Stimulated activated CD4-positive, alpha-beta T cell treated with anti-CD3 and anti-CD28 coated beads, TNF-alpha, amount 100 ng/mL, for 4 hours (primary cell): ENCODE measurements around the gene ZNG1A.
"Not testable (repeated sequence)": the region's sequence is repeated elsewhere in the genome, so short reads cannot be mapped to it uniquely, and the experiment has no call there.

ENCODE experiments used
- DNase-seq, 3 experiments: peaks; one replicate each; pipeline ENCODE4 v3.0.0-alpha.2; 2020; ENCODE audit warnings: low read depth in 3 of 3

Gene ZNG1A

GRCh38 chr9:98775-99174 is 80.1 kb downstream of the ZNG1A start:
- not testable (repeated sequence) for DNase-seq

GRCh38 chr9:94992-95391 is 83.9 kb downstream of the ZNG1A start:
- DNase-seq, result not testable (repeated sequence)

GRCh38 chr9:94323-94722 is 84.5 kb downstream of the ZNG1A start:
- not testable (repeated sequence) for DNase-seq

GRCh38 chr9:93909-94308 is 84.9 kb downstream of the ZNG1A start:
- DNase-seq, result not testable (repeated sequence)

GRCh38 chr9:90851-91250 is 88.0 kb downstream of the ZNG1A start:
- DNase-seq, result not testable (repeated sequence)

GRCh38 chr9:88396-89037 is 90.3 kb downstream of the ZNG1A start:
- not testable (repeated sequence) for DNase-seq

- DNase-seq, result not testable (repeated sequence)
These were observed 91.0 kb downstream of the ZNG1A start for GRCh38 chr9:87860-88259.

GRCh38 chr9:87105-87504 is 91.8 kb downstream of the ZNG1A start:
- not testable (repeated sequence) for DNase-seq

GRCh38 chr9:86697-87096 is 92.2 kb downstream of the ZNG1A start:
- not testable (repeated sequence) for DNase-seq

- DNase-seq, result not testable (repeated sequence)
These were observed 95.7 kb downstream of the ZNG1A start for GRCh38 chr9:82932-83689.

- not testable (repeated sequence) for DNase-seq
These were observed 100.5 kb downstream of the ZNG1A start for GRCh38 chr9:78333-78732.

GRCh38 chr9:76389-76788 is 102.5 kb downstream of the ZNG1A start:
- not testable (repeated sequence) for DNase-seq

GRCh38 chr9:73900-74525 is 104.8 kb downstream of the ZNG1A start:
- not testable (repeated sequence) for DNase-seq

- not testable (repeated sequence) for DNase-seq
These were observed 105.6 kb downstream of the ZNG1A start for GRCh38 chr9:73076-73899.
